Cardiac muscle cell (in vitro differentiated cells and primary cell): ENCODE results near the gene B3GAT1. TPM values are rescaled to one million over a fixed set of nuclear protein-coding genes. Genes with fewer than 3 reads are reported as not detected.

ENCODE experiments used
- DNase-seq, 2 donors: peaks; one replicate each; pipeline versions ENCODE4 v3.0.0 to v3.0.0-alpha.2; 2010 to 2017; ENCODE audit warnings: low read depth in 1 of 2, low spot score in 1 of 2
- H3K27ac ChIP-seq: fragments of 200-600 bp; sonication (generic); 2 replicates; pipeline ENCODE4 v1.5.1; 2016
- H3K27me3 ChIP-seq: fragments of 200-600 bp; sonication (generic); 2 replicates; pipeline ENCODE4 v1.6.0; 2016; ENCODE audit warnings: control low read depth
- H3K36me3 ChIP-seq: fragments of 200-600 bp; sonication (generic); 2 replicates; pipeline ENCODE4 v1.5.1; 2016; ENCODE audit warnings: control low read depth
- H3K4me1 ChIP-seq: fragments of 200-600 bp; sonication (generic); 2 replicates; pipeline ENCODE4 v1.8.1; 2017; ENCODE audit warnings: low read depth, mild to moderate bottlenecking, mixed run types
- H3K4me3 ChIP-seq: fragments of 200-600 bp; sonication (generic); 2 replicates; pipeline ENCODE4 v1.5.1; 2016; ENCODE audit warnings: mild to moderate bottlenecking
- H3K9me3 ChIP-seq: fragments of 200-600 bp; sonication (generic); 2 replicates; pipeline ENCODE4 v1.5.1; 2017; ENCODE audit warnings: low read depth, mild to moderate bottlenecking, control low read depth
- CTCF ChIP-seq: IDR thresholded peaks from 2 replicates; pipeline ENCODE4 v1.5.1; 2012; ENCODE audit warnings: low read depth, mild to moderate bottlenecking, low read length
- polyA plus RNA-seq: library from polyadenylated mRNA; unstranded; fragments of >200 nt; fragmentation: Nextera tagmentation; extraction: Ambion mirVana; gene quantifications from 2 replicates; pipeline ENCODE4 v1.2.1, GENCODE V29; 2016
- total RNA-seq: library from RNA; depleted of rRNA; stranded (reverse); fragments of >200 nt; gene quantifications from 2 replicates; pipeline ENCODE4 v1.2.3, GENCODE V29; 2016

Gene B3GAT1
- total and polyA plus RNA-seq, 2 experiments from 2014 or later: 1.5 TPM; not detected in 1

DNA sequence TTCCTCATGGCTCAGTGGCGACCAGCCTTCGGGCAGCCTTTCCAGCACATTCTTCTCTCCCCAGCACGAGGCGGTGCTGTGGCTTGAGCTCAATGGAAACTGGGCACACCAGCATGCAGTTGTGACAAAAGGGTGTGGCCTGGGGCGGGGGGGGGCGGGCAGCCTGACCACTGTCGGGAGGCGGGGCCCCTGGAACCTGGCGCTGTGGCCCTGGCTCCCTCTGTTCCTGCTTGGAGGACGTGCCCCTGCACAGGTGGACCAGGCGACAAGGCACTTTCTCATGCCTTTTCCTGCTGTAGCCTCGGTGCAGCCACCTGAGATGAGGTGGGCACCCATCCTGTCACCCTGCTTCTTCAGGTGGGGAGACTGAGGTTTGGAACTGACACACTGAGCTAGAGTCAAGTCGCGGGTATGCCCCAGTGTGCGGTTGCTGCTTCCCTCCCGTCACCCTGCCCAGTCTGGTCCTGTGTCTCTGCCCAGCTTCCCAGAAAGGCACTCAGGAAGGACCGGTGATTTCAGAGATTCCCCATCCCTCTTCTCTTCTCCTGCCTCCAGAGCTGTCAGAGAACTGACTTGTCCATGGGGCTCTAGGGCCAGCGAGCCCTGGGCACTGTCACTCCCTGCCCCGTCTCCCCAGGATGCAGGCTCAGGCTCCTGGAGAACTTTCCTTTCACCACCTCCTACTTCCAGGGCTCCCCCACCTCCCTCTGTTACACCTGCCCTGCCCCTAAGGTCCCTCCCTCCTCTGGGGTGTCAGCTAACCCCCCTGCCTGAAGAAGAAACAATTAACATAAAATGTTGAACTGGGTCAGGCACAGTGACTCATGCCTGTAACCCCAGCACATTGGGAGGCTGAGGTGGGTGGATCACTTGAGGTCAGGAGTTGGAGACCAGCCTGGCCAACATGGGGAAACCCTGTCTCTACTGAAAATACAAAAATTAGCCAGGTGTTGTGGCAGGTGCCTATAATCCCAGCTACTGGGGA lies 9.9 kb downstream of the B3GAT1 start:
- no peaks in the 10 kb centered on the region for H3K27me3 ChIP-seq
- H3K4me3 ChIP-seq: no peak overlapping the region
- H3K36me3 ChIP-seq: no peaks in the 10 kb centered on the region
- no peak for TF ChIP-seq CTCF
- no peak for DNase-seq
- no peak overlapping the region for H3K27ac ChIP-seq
- H3K9me3 ChIP-seq: no peaks in the 10 kb centered on the region
- H3K4me1 ChIP-seq: no peaks in the 10 kb centered on the region

GRCh38 chr11:134399996-134400395 lies 12.0 kb downstream of the B3GAT1 start:
- H3K27me3 ChIP-seq: no peaks in the 10 kb centered on the region
- no peak for DNase-seq

GRCh38 chr11:134399293-134399654 lies 12.8 kb downstream of the B3GAT1 start:
- H3K4me3 ChIP-seq: no peak overlapping the region
- no peaks in the 10 kb centered on the region for H3K9me3 ChIP-seq
- DNase-seq: no peak
- H3K27me3 ChIP-seq: no peaks in the 10 kb centered on the region
- H3K27ac ChIP-seq: no peak overlapping the region
- no peaks in the 10 kb centered on the region for H3K36me3 ChIP-seq
- no peaks in the 10 kb centered on the region for H3K4me1 ChIP-seq
- TF ChIP-seq CTCF: no peak

More at GRCh38 chr11:134399996-134400395, 12.0 kb downstream of the B3GAT1 start:
- Histone ChIP-seq H3K4me1 (no peaks in the 10 kb centered on the region), H3K27ac (no peak overlapping the region), H3K36me3 (no peaks in the 10 kb centered on the region), H3K4me3 (no peak overlapping the region), H3K9me3 (no peaks in the 10 kb centered on the region)
- TF ChIP-seq CTCF: no peak

- H3K27ac ChIP-seq: no peak overlapping the region
- H3K4me1 ChIP-seq: no peaks in the 10 kb centered on the region
- TF ChIP-seq CTCF: no peak
- DNase-seq: no peak
- H3K4me3 ChIP-seq: no peak overlapping the region
- H3K9me3 ChIP-seq: no peaks in the 10 kb centered on the region
- H3K36me3 ChIP-seq: no peaks in the 10 kb centered on the region
- H3K27me3 ChIP-seq: no peaks in the 10 kb centered on the region
Observed at GRCh38 chr11:134398644-134399292, 13.3 kb downstream of the B3GAT1 start.

GRCh38 chr11:134398079-134398444 lies 14.0 kb downstream of the B3GAT1 start:
- H3K36me3 ChIP-seq: no peaks in the 10 kb centered on the region
- TF ChIP-seq CTCF: no peak
- no peak for DNase-seq
- H3K27me3 ChIP-seq: no peaks in the 10 kb centered on the region
- no peaks in the 10 kb centered on the region for H3K9me3 ChIP-seq
- no peaks in the 10 kb centered on the region for H3K4me1 ChIP-seq
- no peak overlapping the region for H3K27ac ChIP-seq
- no peak overlapping the region for H3K4me3 ChIP-seq
